CD4-positive, alpha-beta T cell treated with Interleukin-17A for 4 hours (primary cell): ENCODE measurements around the gene REEP1.
"Not testable (repeated sequence)": the region's sequence is repeated elsewhere in the genome, so short reads cannot be mapped to it uniquely, and the experiment has no call there.

ENCODE experiments used
- DNase-seq: peaks from one replicate; pipeline ENCODE4 v3.0.0-alpha.2; 2020; ENCODE audit warnings: mixed read lengths

REEP1 gene

GRCh38 chr2:86241611-86242010 is 95.8 kb downstream of the REEP1 start:
- DNase-seq = no peak

DNA sequence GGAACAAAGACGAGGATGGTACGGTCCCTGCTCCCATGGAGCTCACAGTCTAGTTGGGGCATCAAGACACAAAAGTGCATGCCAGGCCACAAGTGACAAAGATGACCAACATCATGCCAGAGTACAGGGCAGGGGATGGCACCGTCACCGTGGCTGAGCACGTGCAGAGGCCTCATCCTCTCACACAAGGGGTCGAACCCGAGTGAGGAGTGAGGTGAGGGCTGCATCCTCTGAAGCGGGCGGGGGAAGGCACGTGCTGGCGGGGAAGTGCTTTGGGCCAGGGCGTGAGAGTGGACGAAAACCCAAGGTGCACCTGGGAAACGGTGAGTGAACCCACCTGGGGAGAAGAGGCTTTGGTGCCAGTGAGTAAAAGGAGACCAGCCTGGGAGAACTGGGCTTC is 97.2 kb downstream of the REEP1 start:
- DNase-seq = no peak

GRCh38 chr2:86239745-86240144 is 97.7 kb downstream of the REEP1 start:
- no peak for DNase-seq

DNA sequence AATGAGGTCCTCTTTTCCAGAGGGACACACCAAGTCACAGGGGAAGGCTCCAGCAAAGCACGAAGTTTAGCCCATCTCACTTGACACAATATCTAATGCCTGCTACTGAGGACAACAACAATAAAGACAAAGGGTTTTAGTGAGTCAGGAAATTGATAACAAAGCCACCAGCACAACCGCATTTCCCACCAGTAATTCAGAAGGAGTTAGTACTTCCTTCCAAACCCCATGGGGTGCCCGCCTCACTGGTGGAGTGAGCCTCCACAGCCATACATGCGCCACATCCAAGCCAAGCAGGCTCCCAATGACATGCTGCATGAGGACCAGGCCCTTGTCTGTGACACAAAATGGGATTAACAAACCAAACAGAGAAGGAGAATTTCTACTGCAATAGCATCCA is 98.1 kb downstream of the REEP1 start:
- DNase-seq = no peak

GRCh38 chr2:86238354-86238753 is 99.1 kb downstream of the REEP1 start:
- DNase-seq = peak; percentile 30

GRCh38 chr2:86237172-86237571 is 100.3 kb downstream of the REEP1 start:
- no peak for DNase-seq

DNA sequence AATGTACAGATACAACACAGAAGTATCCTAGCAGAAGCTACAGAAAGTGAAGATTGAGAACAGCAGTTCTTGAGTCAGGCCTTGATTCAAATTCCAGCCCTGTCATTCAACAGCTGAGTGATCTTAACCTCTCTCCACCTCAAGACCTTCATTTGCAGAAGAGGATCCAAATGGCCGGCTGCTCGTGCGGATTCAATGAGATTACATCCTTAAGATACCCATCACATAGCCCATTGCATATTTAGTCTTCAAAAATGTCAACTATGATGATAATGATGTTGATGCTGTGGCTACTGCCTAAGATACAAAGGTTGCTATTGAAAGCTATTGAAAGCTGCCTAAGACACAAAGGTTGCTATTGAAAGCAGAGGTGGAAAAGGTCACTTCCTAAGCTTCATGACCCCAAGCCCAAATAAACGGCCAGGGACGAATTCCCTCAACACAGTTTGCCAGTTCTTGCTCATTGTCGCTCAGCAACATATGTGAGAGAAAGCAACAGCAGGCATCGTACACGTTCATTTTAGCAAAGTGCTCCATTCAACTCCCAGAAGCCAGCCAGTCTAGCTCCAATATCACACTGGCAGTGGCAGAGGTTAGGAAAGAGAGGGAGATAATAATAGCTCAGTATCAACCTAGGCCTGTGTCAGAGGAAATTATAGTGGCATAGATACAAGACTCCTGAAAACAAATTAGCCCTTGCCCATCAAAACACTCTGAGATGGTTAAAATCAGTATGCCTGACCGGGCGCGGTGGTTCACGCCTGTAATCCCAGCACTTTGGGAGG is 102.0 kb downstream of the REEP1 start:
- DNase-seq = no peak

GRCh38 chr2:86234563-86235131 is 102.8 kb downstream of the REEP1 start:
- no peak for DNase-seq

- DNase-seq = no peak
Observed at GRCh38 chr2:86233436-86233835, 104.0 kb downstream of the REEP1 start.

GRCh38 chr2:86232910-86233309 is 104.5 kb downstream of the REEP1 start:
- no peak for DNase-seq

DNA sequence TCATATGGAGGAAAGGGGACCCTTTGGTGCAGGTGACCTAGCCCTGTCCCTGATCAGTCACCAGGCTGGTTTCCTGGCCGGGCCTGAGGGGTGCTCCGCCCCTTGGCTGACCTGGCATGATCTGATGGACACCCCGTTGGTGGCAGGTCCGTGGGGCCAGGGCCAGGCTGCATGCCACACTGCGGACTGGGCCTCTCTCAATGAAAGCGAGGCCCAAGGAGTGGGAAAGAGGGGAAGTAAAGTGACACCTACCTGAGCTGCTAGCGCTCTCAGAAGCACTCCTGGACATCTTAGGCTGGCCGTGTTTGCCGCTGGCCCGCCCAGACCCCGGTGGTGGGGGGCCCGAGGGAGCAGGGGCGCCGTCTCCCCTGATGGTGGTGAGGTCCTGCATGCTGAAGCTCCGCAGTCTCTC is 105.0 kb downstream of the REEP1 start:
- DNase-seq = no peak

DNA sequence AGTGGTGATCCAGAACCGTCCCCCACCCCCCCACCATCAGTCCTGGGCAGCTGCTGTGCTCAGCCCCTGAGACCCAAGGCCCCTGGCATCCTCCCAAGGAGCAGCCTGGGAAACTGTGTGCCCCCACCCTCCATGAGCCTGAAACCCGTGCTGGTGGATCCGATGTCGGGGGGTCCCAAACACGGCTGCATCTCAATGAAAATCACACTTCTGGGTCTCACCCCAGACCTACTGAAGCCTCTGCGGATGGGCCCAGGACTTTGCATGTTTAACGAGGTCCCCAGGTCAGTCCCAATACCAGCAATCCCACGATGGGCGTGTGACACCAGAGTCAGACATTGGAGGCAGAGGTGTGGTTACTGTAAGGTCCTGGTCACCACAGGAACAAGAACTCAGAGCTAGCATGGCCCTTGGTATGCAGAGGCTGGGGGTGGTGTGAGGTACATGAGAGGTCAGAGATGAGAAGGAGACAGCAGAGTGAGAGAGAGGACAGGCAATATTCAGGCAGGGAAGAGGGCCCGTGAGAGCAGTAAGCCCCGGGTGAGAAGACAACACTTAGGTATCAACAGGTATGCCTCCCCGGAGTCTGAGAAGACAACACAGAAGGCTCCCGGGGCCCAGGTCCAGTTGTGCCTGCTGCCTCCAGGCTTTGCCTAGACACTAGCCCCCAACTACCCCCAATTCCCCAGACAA is 105.6 kb downstream of the REEP1 start:
- no peak for DNase-seq

DNA sequence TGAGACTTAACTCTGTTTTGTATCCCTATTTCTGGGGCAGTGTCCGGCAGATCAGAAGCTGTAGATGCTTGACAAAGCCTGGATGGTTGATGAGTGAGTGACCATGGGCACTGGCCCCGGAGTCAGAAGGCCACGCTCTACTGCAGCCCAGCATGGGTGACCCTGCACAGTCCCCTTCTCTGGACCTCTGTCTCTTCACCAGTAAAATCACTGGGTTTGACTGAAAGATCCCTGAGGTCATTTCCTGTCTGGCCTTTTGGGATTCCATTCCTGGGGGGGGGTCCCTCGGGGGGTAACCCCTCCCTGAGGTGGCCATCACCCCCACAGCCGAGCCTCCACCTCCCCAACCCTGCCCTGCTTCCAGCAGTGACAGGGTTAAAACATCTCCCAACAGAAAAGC is 106.5 kb downstream of the REEP1 start:
- no peak for DNase-seq

GRCh38 chr2:86229221-86229620 is 108.2 kb downstream of the REEP1 start:
- DNase-seq = no peak

DNA sequence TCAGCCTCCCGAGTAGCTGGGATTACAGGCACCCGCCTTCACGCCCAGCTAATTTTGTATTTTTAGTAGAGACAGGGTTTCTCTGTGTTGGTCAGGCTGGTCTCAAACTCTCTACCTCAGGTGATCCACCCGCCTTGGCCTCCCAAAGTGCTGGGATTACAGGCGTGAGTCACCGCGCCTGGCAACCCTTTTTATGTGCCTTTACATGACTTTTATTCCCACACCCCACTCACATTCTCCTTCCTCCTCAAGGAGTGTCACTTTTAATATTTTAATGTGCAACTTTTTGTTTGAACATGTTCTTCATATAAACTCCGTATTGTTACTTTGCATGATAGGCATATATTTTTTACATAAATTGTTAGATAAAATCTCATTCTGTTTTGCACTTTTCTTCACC is 108.9 kb downstream of the REEP1 start:
- DNase-seq = not testable (repeated sequence)

- no peak for DNase-seq
Observed at GRCh38 chr2:86227685-86228084, 109.7 kb downstream of the REEP1 start.

GRCh38 chr2:86226636-86227520 is 110.5 kb downstream of the REEP1 start:
- DNase-seq = no peak

DNA sequence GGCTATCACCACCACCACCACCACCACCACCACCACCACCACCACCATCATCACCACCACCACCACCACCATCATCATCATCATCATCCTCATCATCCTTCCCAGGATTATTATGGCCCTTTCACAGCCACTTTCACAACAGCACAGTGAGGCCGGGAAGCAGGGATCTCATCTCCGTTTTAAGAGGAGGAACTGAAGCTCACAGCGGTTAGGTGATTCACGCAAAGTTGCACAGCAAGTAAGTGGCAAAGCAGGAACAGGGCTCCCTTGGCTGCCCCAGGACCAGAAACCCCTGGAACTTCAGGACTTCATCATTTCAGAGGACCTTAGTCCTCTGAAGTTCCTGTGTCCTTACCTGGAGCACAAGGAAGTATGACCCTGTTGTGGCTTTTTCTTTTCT is 111.4 kb downstream of the REEP1 start:
- DNase-seq = no peak

DNA sequence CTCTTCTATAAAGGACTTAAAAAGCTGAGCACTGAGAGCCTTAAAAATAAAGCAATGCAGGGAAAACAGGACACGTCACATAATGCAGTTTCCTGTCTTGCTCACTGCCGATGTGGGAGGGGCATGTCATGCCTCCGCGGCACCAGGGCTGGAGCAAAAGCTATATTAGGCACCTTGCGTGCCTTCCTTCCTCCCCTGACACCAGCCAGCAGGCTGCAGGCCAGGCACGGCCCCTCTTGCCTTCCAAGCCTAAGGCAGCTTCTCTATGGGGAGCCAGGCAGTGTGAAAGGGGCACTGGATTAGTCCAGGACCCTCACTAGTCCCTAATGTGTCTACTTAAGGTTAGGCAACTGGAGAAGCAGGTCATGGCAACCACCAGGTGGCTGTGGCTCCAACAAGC is 111.8 kb downstream of the REEP1 start:
- DNase-seq = peak; percentile 70

DNA sequence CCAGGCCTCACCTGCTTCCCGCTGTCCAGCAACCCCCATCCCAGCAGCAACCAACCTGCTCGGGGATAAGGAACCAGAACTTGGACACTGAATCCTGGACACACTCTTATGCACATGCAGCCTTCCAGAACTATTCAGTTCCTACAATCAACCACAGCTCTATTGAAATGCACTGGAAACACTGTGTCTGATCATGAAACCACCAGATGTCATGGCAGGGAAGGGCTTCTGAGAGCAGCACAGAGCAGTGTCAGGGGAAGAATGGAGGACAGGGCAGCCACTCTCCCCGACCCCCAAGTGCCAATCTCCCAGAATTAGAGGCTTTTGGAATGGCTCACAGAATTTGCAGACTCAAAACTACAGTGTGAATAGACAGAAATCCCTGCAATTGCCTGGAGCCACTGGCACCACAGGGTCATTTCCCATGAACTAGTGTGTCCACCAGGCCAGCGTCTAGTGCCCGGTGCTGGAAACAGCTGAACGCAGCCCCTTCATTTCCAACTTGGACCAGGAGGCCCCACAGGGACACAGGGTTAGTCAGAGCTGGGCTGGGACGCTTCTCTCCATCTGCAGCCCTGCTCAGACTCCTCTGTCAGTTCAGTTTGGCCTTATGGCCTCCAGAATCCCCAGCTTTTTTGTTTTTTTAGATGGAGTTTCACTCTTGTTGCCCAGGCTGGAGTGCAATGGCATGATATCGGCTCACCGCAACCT is 112.6 kb downstream of the REEP1 start:
- no peak for DNase-seq

DNA sequence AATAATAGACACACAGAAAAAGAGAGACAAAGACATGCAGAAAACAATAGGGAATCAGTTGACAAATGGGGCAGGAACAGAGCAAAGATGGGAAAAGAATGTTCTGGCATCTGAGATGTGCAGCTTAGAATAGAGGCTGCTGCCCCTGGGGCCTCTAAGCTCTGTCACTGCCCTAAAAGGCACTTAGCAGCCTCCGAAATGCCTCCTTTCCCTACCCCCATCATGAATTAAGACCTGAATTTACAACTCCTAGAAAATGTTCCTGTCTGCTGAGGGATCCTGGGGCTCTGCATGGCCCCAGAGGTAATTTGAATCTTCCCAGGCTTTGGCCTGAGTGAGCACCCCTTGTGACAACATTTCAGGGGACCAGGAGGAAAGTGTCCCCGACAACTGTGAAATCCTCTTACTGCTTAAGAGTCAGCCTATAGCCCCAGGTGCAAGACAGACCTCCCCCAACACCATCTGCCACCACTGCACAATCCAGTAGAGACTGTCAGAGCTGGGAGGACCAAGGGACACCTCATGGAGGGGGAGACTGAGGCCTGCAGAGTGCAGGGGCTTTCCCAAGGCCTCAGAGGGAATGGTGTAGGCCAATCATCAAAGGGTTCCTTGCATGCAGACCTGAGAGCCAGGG is 113.4 kb downstream of the REEP1 start:
- no peak for DNase-seq
